B cell (primary cell): Measurements from ENCODE around the gene BSND. TPM values are rescaled to one million over a fixed set of nuclear protein-coding genes. Genes with fewer than 3 reads are reported as not detected.

Experiments
- ATAC-seq: fragments of 200-7000 bp; cut with Tn5 transposase; one replicate; pipeline ENCODE4 v1.10.0; 2021; ENCODE audit warnings: low read depth, mild to moderate bottlenecking, moderate number of reproducible peaks, moderate library complexity
- CTCF ChIA-PET: fragments of 350-600 bp; sonication (Branson Sonifier 250); formaldehyde crosslinking; loops from one replicate; lab custom pipeline; 2021; ENCODE audit warnings: antibody characterized with exemption, inconsistent platforms; lab: Charles Lee
- POLR2A ChIA-PET: fragments of 350-600 bp; sonication (Branson Sonifier 250); formaldehyde crosslinking; loops from one replicate; lab custom pipeline; 2021; ENCODE audit warnings: antibody characterized with exemption; lab: Charles Lee
- DNase-seq: peaks from one replicate; pipeline ENCODE4 v3.0.0; 2013
- H2AFZ ChIP-seq: 2 replicates; pipeline ENCODE4 v1.6.1; 2012; ENCODE audit warnings: mild to moderate bottlenecking, low read depth, low read length; ENCODE audit not compliant: insufficient read depth, poor library complexity, severe bottlenecking
- H3K27ac ChIP-seq, 2 donors: 1 replicate in 1 of 2; 2 replicates in 1 of 2; pipeline ENCODE4 v1.5.1; 2012 to 2013; ENCODE audit warnings: low read length in 2 of 2, mild to moderate bottlenecking in 2 of 2, moderate library complexity in 1 of 2
- H3K27me3 ChIP-seq, 4 experiments: fragments of 200-600 bp in 1 of 4; sonication (generic) in 1 of 4; replicated peaks in 1 of 4; 1 replicate in 2 of 4; 2 replicates in 2 of 4; pipeline versions ENCODE4 v1.6.1 to v1.7.0; 2013 to 2016; ENCODE audit warnings: low read length in 3 of 4, mild to moderate bottlenecking in 2 of 4, mixed read lengths in 1 of 4, moderate library complexity in 1 of 4; ENCODE audit not compliant: insufficient read depth in 4 of 4, control insufficient read depth in 3 of 4; ENCODE audit errors: control extremely low read depth in 1 of 4
- H3K36me3 ChIP-seq, 2 experiments: replicated peaks in 1 of 2; 1 replicate in 1 of 2; 2 replicates in 1 of 2; pipeline versions ENCODE4 v1.6.1 to v1.7.1; 2013; ENCODE audit warnings: low read length in 1 of 2; ENCODE audit not compliant: insufficient read depth in 2 of 2, control insufficient read depth in 1 of 2; ENCODE audit errors: control extremely low read depth in 1 of 2, extremely low read depth in 1 of 2
- H3K4me1 ChIP-seq, 2 donors: fragments of 200-600 bp in 1 of 2; sonication (generic) in 1 of 2; 1 replicate in 1 of 2; 2 replicates in 1 of 2; pipeline versions ENCODE4 v1.5.1 to v1.6.1; 2013 to 2017; ENCODE audit warnings: low read length in 2 of 2; ENCODE audit not compliant: control insufficient read depth in 2 of 2, insufficient read depth in 2 of 2
- H3K4me2 ChIP-seq: replicated peaks from 2 replicates; pipeline ENCODE3; 2012; ENCODE audit warnings: mild to moderate bottlenecking, low read depth, low read length; ENCODE audit not compliant: poor library complexity, severe bottlenecking
- H3K4me3 ChIP-seq, 5 experiments: fragments of 200-600 bp in 1 of 5; sonication (generic) in 1 of 5; 1 replicate in 3 of 5; 2 replicates in 2 of 5; pipeline versions ENCODE4 v1.5.1 to v1.7.0; 2011 to 2016; ENCODE audit warnings: low read length in 4 of 5, mild to moderate bottlenecking in 4 of 5, low read depth in 2 of 5, control low read depth in 1 of 5, moderate library complexity in 1 of 5; ENCODE audit not compliant: insufficient read depth in 1 of 5; ENCODE audit errors: control extremely low read depth in 1 of 5, extremely low read depth in 1 of 5
- H3K79me2 ChIP-seq: fragments of 200-600 bp; sonication (generic); one replicate; pipeline ENCODE4 v1.6.0; 2016; ENCODE audit warnings: low read length; ENCODE audit not compliant: control insufficient read depth, insufficient read depth
- H3K9ac ChIP-seq: fragments of 200-600 bp; sonication (generic); 2 replicates; pipeline ENCODE4 v1.6.1; 2017; ENCODE audit warnings: mild to moderate bottlenecking, low read length, moderate library complexity
- H3K9me3 ChIP-seq, 3 donors: one replicate each; pipeline versions ENCODE4 v1.6.1 to v1.7.1; 2013; ENCODE audit warnings: low read length in 2 of 3; ENCODE audit not compliant: control insufficient read depth in 2 of 3, insufficient read depth in 1 of 3; ENCODE audit errors: control extremely low read depth in 1 of 3
- H4K20me1 ChIP-seq: 2 replicates; pipeline ENCODE4 v1.6.0; 2012; ENCODE audit warnings: mild to moderate bottlenecking, low read length; ENCODE audit not compliant: insufficient read depth, control insufficient read depth, poor library complexity, severe bottlenecking
- H3K27ac Mint-ChIP-seq: one replicate; pipeline ENCODE4 v1.8.0; 2021; ENCODE audit warnings: mixed read lengths
- H3K27me3 Mint-ChIP-seq: one replicate; pipeline ENCODE4 v1.8.0; 2021; ENCODE audit warnings: mixed read lengths
- H3K4me1 Mint-ChIP-seq: one replicate; pipeline ENCODE4 v1.8.0; 2021; ENCODE audit warnings: mixed read lengths
- H3K4me3 Mint-ChIP-seq: one replicate; pipeline ENCODE4 v1.8.0; 2021; ENCODE audit warnings: mixed read lengths
- H3K9me3 Mint-ChIP-seq: one replicate; pipeline ENCODE4 v1.8.0; 2022; ENCODE audit warnings: mixed read lengths; ENCODE audit not compliant: insufficient read depth
- EZH2 ChIP-seq: IDR thresholded peaks from 2 replicates; pipeline ENCODE4 v1.6.1; 2012; ENCODE audit warnings: borderline replicate concordance, low read depth, mild to moderate bottlenecking, moderate library complexity, low read length; ENCODE audit not compliant: insufficient read depth, poor library complexity, severe bottlenecking
- WGBS: methylation state at CpG from one replicate; pipeline ENCODE4 v1.1.5; 2013; ENCODE audit warnings: missing lambda C conversion rate; ENCODE audit not compliant: insufficient coverage; 5-methylcytosine and 5-hydroxymethylcytosine counted together
- intact Hi-C: fragments of 100-400 bp; cut with micrococcal nuclease; formaldehyde crosslinking; loops from one replicate; pipeline ENCODE4 v1.10.0; 2022
- polyA minus RNA-seq: library from RNA; depleted of rRNA, polyadenylated mRNA; stranded (reverse); fragments of >200 nt; gene quantifications from 2 replicates; pipeline ENCODE4 v1.2.3, GENCODE V29; 2012
- polyA plus RNA-seq: library from polyadenylated mRNA; depleted of rRNA; stranded (reverse); fragments of >200 nt; gene quantifications from 2 replicates; pipeline ENCODE4 v1.2.3, GENCODE V29; 2012
- total RNA-seq, 2 donors: library from RNA; stranded (reverse); fragments of 120-200 nt in 1 of 2; gene quantifications; 1 replicate in 1 of 2; 2 replicates in 1 of 2; pipeline versions ENCODE4 v1.2.3 to v1.2.4, GENCODE V29; 2013 to 2022
- TF ChIP-seq, protein P1 (sequence below): fragments of 200-600 bp; IDR thresholded peaks from one replicate; pipeline ENCODE4 v1.8.0; 2022; ENCODE audit warnings: antibody characterized with exemption, mild to moderate bottlenecking

Gene BSND
- total RNA-seq (not detected in 2 replicates), polyA plus RNA-seq (not detected in 2 replicates), polyA minus RNA-seq (0.07 TPM in 1 of 2 replicates, not detected in the other)
- not detected for total RNA-seq (2013)

DNA sequence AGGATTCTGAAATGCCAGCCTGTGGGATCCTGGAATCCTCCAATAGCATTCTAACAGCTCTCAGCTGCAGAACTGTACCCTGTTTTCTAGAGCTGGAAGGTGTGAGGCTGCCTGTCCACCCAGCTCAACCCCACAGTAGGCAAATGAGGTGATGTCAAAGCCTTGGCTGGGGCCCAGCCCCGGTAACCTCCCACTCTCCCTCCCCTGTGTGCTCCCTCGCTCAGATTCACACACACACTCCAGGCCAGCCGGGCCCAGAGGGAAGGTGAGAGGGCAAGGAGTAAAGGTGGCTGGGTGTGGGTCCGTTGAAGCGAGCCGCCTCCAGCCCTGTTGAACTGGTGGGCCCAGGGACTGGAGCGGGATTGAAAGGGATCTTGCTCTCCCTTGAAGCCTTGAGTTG lies at the start of gene BSND:
Gene BSND (plus strand): TSS at position 257 of the 400 bp plus-strand sequence. CDS start 254 bp downstream, outside the sequence.
- H4K20me1 ChIP-seq = no peaks in the 10 kb centered on the region
- H3K27me3 ChIP-seq = peaks cover 0 to 52% (median 13%) of the 10 kb centered on the region in 4 experiments
- no peak within 1 kb of the TSS for H3K4me3 ChIP-seq
- no peak within 1 kb of the TSS for H3K27ac ChIP-seq
- no peaks in the 10 kb centered on the region for H3K36me3 ChIP-seq
- no peak for ATAC-seq
- Mint-ChIP-seq H3K9me3 (no peaks in the 10 kb centered on the region), H3K27ac (no peak within 1 kb of the TSS), H3K27me3 (peaks cover 48% of the 10 kb centered on the region), H3K4me3 (no peak within 1 kb of the TSS), H3K4me1 (peaks cover 14% of the 10 kb centered on the region)
- CTCF ChIA-PET = interaction anchor here (1.2 kb wide), 1 partner anchor 48 kb away, joined by 7 read pairs; no protein-coding TSS in a partner anchor
- peaks cover 0 to 6% (median 0%) of the 10 kb centered on the region in 3 donors for H3K9me3 ChIP-seq
- H2AFZ ChIP-seq = no peak within 1 kb of the TSS
- POLR2A ChIA-PET = no interaction called here
- H3K9ac ChIP-seq = no peak within 1 kb of the TSS
- H3K79me2 ChIP-seq = no peaks in the 10 kb centered on the region
- no peak for DNase-seq
- intact Hi-C loops = no loop called here
- no peak for TF ChIP-seq EZH2
- TF ChIP-seq, protein P1, sequence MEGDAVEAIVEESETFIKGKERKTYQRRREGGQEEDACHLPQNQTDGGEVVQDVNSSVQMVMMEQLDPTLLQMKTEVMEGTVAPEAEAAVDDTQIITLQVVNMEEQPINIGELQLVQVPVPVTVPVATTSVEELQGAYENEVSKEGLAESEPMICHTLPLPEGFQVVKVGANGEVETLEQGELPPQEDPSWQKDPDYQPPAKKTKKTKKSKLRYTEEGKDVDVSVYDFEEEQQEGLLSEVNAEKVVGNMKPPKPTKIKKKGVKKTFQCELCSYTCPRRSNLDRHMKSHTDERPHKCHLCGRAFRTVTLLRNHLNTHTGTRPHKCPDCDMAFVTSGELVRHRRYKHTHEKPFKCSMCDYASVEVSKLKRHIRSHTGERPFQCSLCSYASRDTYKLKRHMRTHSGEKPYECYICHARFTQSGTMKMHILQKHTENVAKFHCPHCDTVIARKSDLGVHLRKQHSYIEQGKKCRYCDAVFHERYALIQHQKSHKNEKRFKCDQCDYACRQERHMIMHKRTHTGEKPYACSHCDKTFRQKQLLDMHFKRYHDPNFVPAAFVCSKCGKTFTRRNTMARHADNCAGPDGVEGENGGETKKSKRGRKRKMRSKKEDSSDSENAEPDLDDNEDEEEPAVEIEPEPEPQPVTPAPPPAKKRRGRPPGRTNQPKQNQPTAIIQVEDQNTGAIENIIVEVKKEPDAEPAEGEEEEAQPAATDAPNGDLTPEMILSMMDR = no peak
- H3K4me2 ChIP-seq = no peak within 1 kb of the TSS
- 96% methylated on average over 4 of the region's 7 CpGs for WGBS
- peaks cover 10 to 11% of the 10 kb centered on the region in 2 donors for H3K4me1 ChIP-seq

DNA sequence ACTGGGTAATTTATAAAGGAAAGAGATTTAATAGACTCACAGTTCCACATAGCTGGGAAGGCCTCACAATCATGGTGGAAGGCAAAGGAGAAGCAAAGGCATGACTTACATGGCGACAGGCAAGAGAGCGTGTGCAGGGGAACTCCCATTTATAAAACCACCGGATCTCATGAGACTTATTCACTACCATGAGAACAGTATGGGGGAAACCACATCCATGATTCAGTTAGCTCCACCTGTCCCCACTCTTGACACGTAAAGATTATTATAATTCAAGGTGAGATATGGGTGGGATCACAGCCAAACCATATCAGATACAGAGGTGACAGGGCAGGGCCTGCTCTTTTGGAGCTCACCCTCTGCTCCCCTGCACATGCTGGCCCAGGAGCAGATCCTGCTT lies 49.7 kb upstream of the BSND start:
- no peaks in the 10 kb centered on the region for H3K36me3 ChIP-seq
- ChIA-PET POLR2A (no interaction called here), CTCF (interaction anchor here (0.6 to 1.2 kb wide), 2 partner anchors 9 to 17 kb away, joined by 3 read pairs; no protein-coding TSS in a partner anchor)
- no peak for DNase-seq
- TF ChIP-seq, protein P1 = no peak
- no peak for TF ChIP-seq EZH2
- intact Hi-C loops = loop anchor here (5.0 kb wide), 1 partner anchor 1873 kb away; no protein-coding TSS in a partner anchor
- no CpG with 5 or more reads among the region's 4 CpGs for WGBS
- Mint-ChIP-seq H3K4me3 (no peak overlapping the region), H3K27ac (no peak overlapping the region), H3K9me3 (no peaks in the 10 kb centered on the region), H3K4me1 (peaks cover 4% of the 10 kb centered on the region), H3K27me3 (peaks cover 29% of the 10 kb centered on the region)
- ATAC-seq = no peak
- no peaks in the 10 kb centered on the region for H4K20me1 ChIP-seq
- no peak overlapping the region for H3K4me3 ChIP-seq
- no peak overlapping the region for H2AFZ ChIP-seq
- peaks cover 0 to 3% (median 0%) of the 10 kb centered on the region in 4 experiments for H3K27me3 ChIP-seq
- no peaks in the 10 kb centered on the region for H3K9me3 ChIP-seq
- H3K79me2 ChIP-seq = no peaks in the 10 kb centered on the region
- peaks cover 0 to 7% of the 10 kb centered on the region in 2 donors for H3K4me1 ChIP-seq
- no peak overlapping the region for H3K9ac ChIP-seq
- H3K4me2 ChIP-seq = no peak overlapping the region
- H3K27ac ChIP-seq = no peak overlapping the region
